ENCODE results near the gene PITPNM3.

Gene PITPNM3

DNA sequence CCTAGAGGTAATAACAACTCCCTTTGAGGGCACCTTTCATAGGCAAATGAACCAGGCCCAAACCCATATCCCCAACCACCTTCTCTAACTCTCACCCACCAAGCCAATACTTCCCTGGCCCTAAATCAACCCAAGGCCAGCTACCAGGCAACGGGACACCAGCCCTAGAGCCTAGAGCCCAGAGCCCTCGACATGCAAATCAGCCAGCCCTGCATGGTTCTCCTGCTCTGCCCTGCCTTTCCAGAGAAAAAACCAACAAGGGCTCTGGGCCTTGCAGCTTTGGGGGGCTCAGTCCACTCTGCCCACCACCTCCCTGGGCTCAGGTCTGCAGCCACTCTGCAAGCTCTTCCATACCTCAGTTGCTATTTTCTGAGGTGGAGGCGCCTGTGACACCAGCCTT, 55.0 kb downstream of the PITPNM3 start:
- TF ChIP-seq, protein P1, sequence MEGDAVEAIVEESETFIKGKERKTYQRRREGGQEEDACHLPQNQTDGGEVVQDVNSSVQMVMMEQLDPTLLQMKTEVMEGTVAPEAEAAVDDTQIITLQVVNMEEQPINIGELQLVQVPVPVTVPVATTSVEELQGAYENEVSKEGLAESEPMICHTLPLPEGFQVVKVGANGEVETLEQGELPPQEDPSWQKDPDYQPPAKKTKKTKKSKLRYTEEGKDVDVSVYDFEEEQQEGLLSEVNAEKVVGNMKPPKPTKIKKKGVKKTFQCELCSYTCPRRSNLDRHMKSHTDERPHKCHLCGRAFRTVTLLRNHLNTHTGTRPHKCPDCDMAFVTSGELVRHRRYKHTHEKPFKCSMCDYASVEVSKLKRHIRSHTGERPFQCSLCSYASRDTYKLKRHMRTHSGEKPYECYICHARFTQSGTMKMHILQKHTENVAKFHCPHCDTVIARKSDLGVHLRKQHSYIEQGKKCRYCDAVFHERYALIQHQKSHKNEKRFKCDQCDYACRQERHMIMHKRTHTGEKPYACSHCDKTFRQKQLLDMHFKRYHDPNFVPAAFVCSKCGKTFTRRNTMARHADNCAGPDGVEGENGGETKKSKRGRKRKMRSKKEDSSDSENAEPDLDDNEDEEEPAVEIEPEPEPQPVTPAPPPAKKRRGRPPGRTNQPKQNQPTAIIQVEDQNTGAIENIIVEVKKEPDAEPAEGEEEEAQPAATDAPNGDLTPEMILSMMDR (IDR thresholded peaks at IDR 0.05; ENCODE audit: insufficient read depth, missing control alignments): no peak
- no peak for DNase-seq (ENCODE audit: insufficient read length, low spot score)
- FAIRE-seq: no peak

DNA sequence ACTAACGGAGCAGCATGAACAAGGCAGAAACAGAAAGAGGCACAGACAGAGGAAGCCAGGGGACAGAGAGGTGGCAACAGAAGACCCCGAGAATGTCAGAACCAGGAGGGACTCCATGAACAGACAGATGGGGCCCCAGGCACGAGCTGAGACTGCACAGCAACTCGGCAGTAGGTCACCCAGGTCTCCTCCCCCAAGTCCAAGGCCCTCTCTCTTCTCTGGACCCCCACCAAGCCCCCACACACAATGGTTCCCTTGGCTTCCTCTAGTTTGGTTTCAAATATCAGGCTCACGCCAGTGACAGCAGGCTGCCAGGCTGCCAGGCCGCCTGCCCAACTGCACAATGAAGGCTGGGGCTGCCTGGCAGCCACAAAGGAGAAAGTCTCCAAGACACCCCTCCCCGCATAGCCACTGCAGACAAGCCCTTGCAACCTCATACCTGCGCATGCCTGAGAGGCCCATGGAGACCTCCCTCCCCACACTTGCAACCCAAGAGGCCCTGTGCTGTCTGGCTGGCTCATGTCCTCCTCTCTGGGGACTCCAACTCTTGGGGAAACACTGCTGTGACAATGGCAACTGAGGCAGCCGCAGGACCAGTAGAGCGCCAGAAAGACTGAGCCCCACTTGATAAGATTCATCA, 57.3 kb downstream of the PITPNM3 start:
- DNase-seq (ENCODE audit: insufficient read length, low spot score): no peak
- TF ChIP-seq, protein P1 (IDR thresholded peaks at IDR 0.05; ENCODE audit: insufficient read depth, missing control alignments): no peak
- FAIRE-seq: no peak

DNA sequence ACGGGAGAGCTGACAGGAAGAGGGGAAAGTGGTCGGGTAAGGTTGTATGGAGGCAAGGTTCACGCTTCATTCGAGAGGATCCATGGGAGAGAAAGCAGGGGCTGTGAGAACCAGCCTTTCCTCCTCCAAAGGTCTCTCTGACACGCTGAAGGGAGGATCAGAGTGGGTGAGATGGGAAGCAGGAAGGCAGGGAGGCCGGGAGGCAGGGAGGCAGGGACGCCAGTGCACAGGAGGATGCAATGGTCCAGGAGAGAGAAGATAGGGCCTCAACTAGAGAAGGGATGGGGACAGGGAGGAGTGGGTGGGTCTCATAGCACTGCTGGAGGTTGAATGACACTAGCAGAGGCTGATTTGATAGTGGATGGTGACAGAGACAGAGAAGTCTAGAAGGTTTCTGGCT, 58.0 kb downstream of the PITPNM3 start:
- FAIRE-seq (no peak), DNase-seq (ENCODE audit: insufficient read length, low spot score) (no peak)
- TF ChIP-seq, protein P1 (IDR thresholded peaks at IDR 0.05; ENCODE audit: insufficient read depth, missing control alignments): no peak

DNA sequence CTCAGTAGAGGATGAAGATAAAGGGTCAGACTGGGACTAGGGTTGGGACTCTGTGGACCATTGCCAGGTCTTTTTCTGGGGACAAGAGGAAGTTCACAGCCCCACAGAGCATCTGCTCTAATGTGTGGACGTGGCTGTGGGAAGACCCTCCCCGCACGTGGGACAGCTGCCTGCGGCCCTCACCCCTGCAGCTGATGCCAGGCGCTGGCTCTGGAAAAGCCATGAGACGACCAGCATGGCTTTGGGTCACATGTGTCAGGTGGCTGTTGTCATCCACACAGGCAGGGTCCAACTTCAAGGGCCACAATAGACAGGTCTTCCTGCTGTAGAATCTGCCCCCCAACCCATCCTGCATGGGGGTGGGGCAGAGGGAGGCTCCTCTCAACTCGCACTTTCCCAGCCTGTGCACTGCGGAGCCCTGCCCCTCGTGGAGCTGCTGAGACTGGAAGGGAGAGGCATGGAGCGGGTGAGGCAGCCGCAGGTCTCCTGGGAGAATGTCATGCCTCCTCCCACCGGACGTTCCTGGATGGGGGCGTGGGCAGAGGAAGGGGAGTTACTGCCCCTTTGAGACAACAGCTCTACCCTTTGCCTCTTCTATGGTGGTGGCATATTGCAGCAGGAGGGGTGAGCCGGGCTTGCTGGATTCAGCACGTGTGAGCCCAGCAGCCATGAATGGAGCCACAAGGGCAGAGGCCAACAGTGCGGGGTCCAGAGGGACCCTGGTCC, 58.7 kb downstream of the PITPNM3 start:
- FAIRE-seq: no peak
- TF ChIP-seq, protein P1 (IDR thresholded peaks at IDR 0.05; ENCODE audit: insufficient read depth, missing control alignments): no peak
- DNase-seq (ENCODE audit: insufficient read length, low spot score): no peak

DNA sequence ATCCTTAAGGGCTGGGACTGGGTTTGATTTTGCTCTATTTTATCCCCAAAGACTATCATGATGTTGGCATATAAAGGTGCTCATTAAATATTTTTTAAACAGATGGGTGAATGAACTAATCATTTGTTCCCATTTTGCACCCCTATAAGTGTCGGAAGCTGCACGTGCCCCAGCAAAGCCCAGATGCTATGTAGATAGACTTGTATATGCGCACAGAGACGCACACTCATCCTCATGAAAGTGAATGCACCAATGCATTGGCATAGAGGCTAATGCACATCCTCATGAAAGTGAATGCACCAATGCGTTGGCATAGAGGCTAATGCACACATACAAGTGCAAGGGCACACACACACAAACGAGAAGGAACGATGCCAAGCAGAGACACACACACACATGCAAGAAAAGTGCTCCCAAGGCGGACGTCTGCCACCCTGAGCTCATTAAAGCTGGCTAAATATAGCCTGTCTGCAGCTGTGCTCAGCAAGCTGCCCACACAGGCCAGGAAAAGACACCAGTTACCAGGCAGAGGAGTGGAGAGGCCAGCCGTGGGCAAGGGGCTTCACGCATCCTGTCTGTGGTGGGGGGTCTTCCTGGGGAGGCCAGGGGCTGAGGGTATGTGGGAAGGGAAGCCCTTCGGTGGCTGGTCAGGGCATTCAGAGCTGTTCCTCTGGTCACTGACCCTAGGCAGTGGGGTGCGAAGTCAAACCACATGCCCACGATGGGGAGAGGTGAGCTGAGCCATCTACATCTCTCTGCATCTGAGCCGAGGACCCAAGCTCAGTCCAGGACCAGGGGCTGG, 59.5 kb downstream of the PITPNM3 start:
- no peak for FAIRE-seq
- no peak for DNase-seq (ENCODE audit: insufficient read length, low spot score)

DNA sequence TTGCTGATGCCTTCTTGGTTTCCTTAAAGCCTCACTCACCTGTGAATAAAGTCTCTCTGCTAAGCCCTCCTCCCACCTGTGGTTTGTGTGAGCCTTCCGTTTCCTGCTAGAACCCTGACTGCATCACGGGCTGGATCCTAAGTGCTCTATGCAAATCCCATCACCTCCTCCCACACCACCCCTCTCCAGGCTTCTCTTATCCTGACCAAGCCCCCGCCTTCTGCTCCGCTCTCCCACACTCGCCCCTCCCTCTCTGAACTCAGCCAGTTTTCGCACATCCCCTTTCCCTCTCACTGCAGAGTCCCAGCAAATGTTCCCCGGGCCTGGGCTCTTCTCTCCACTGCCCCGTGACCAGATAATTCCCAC, 60.3 kb downstream of the PITPNM3 start:
- TF ChIP-seq, protein P1 (IDR thresholded peaks at IDR 0.05; ENCODE audit: insufficient read depth, missing control alignments): no peak
- DNase-seq (ENCODE audit: insufficient read length, low spot score) (no peak), FAIRE-seq (no peak)

More for the DNA sequence above, 59.5 kb downstream of the PITPNM3 start:
- TF ChIP-seq, protein P1 (IDR thresholded peaks at IDR 0.05; ENCODE audit: insufficient read depth, missing control alignments): no peak

Data from D721Med (cell line).